H1 (cell line): Measurements from ENCODE around the gene ATE1. TPM values are rescaled to one million over a fixed set of nuclear protein-coding genes. Genes with fewer than 3 reads are reported as not detected.
"Not testable (repeated sequence)": the region's sequence is repeated elsewhere in the genome, so short reads cannot be mapped to it uniquely, and the experiment has no call there.

ENCODE experiments used
- CTCF ChIA-PET: fragments of 300-600 bp; sonication (Branson Sonifier 250); formaldehyde crosslinking; loops from one replicate; lab custom pipeline; 2021; ENCODE audit not compliant: partially characterized antibody; lab: Charles Lee
- POLR2A ChIA-PET: fragments of 300-600 bp; sonication (Branson Sonifier 250); formaldehyde crosslinking; loops from one replicate; lab custom pipeline; 2021; ENCODE audit warnings: inconsistent platforms; ENCODE audit not compliant: partially characterized antibody; lab: Charles Lee
- DNase-seq, 2 experiments: peaks; one replicate each; pipeline versions ENCODE4 v3.0.0 to v3.0.0-alpha.2; 2010 to 2022; ENCODE audit warnings: low spot score in 2 of 2, low read depth in 1 of 2, mixed read lengths in 1 of 2
- FAIRE-seq: peaks from 2 replicates; lab custom pipeline; 2011; peaks lifted over from hg19 to GRCh38; lab: Jason Lieb, UNC
- H2AFZ ChIP-seq: 2 replicates; pipeline ENCODE4 v1.8.1; 2012; ENCODE audit warnings: low read length, inconsistent platforms
- H2AK5ac ChIP-seq: 2 replicates; pipeline ENCODE4 v1.6.1; 2013; ENCODE audit warnings: low read depth, low read length
- H2BK120ac ChIP-seq: replicated peaks from 2 replicates; pipeline ENCODE3; 2013; ENCODE audit warnings: low read depth, low read length, inconsistent platforms
- H2BK12ac ChIP-seq: 2 replicates; pipeline ENCODE4 v1.6.1; 2013; ENCODE audit warnings: low read depth, low read length
- H2BK15ac ChIP-seq: 2 replicates; pipeline ENCODE4 v1.6.1; 2013; ENCODE audit warnings: low read length
- H2BK20ac ChIP-seq: 2 replicates; pipeline ENCODE4 v1.6.1; 2013; ENCODE audit warnings: low read length
- H2BK5ac ChIP-seq: 2 replicates; pipeline ENCODE4 v1.6.1; 2013; ENCODE audit warnings: low read depth, low read length
- H3K14ac ChIP-seq: 2 replicates; pipeline ENCODE4 v1.6.1; 2013; ENCODE audit warnings: inconsistent platforms; ENCODE audit not compliant: insufficient read length
- H3K18ac ChIP-seq: 2 replicates; pipeline ENCODE4 v1.6.1; 2013; ENCODE audit warnings: low read length; ENCODE audit errors: extremely low read depth
- H3K23ac ChIP-seq: 2 replicates; pipeline ENCODE4 v1.6.1; 2013; ENCODE audit warnings: inconsistent platforms; ENCODE audit not compliant: insufficient read length
- H3K23me2 ChIP-seq: 2 replicates; pipeline ENCODE4 v1.6.1; 2013; ENCODE audit warnings: low read depth, low read length
- H3K27ac ChIP-seq: 2 replicates; pipeline ENCODE4 v1.6.1; 2011; ENCODE audit warnings: low read depth, low read length, inconsistent platforms
- H3K27me3 ChIP-seq, 4 experiments: replicated peaks in 1 of 4; 1 replicate in 1 of 4; 2 replicates in 3 of 4; pipeline versions ENCODE4 v1.6.1 to v1.8.1; 2011 to 2013; ENCODE audit warnings: low read length in 3 of 4, mild to moderate bottlenecking in 3 of 4, inconsistent platforms in 2 of 4, mixed read lengths in 2 of 4, moderate library complexity in 1 of 4; ENCODE audit not compliant: control insufficient read depth in 3 of 4, insufficient read depth in 3 of 4; ENCODE audit errors: extremely low read depth in 1 of 4
- H3K36me3 ChIP-seq, 4 experiments: 2 replicates each; pipeline versions ENCODE4 v1.6.1 to v1.8.1; 2011 to 2013; ENCODE audit warnings: mild to moderate bottlenecking in 4 of 4, low read length in 3 of 4, moderate library complexity in 2 of 4, control low read depth in 1 of 4, inconsistent platforms in 1 of 4; ENCODE audit not compliant: insufficient read depth in 4 of 4, control insufficient read depth in 2 of 4
- H3K4ac ChIP-seq: replicated peaks from 2 replicates; pipeline ENCODE3; 2013; ENCODE audit warnings: low read length, low read depth, mixed read lengths, inconsistent platforms; ENCODE audit not compliant: insufficient read length
- H3K4me1 ChIP-seq, 4 experiments: replicated peaks in 1 of 4; 1 replicate in 1 of 4; 2 replicates in 3 of 4; pipeline versions ENCODE4 v1.6.1 to v1.8.1; 2011 to 2013; ENCODE audit warnings: low read length in 3 of 4, inconsistent platforms in 2 of 4, mixed read lengths in 1 of 4; ENCODE audit not compliant: insufficient read depth in 4 of 4, control insufficient read depth in 3 of 4
- H3K4me2 ChIP-seq, 2 experiments: 2 replicates each; pipeline versions ENCODE4 v1.6.1 to v1.8.1; 2011 to 2013; ENCODE audit warnings: low read depth in 2 of 2, low read length in 2 of 2, control low read depth in 1 of 2, inconsistent platforms in 1 of 2, mild to moderate bottlenecking in 1 of 2; ENCODE audit not compliant: insufficient read depth in 1 of 2
- H3K4me3 ChIP-seq, 4 experiments: fragments of 200-600, 300-600 bp in 1 of 4; sonication (generic), shearing (Covaris generic), sonication (Bioruptor Twin) in 1 of 4; 2 replicates each; pipeline versions ENCODE4 v1.5.1 to v1.8.1; 2011 to 2016; ENCODE audit warnings: low read length in 4 of 4, low read depth in 3 of 4, control low read depth in 2 of 4, inconsistent platforms in 2 of 4, mild to moderate bottlenecking in 2 of 4, mixed read lengths in 1 of 4, moderate library complexity in 1 of 4; ENCODE audit not compliant: insufficient read depth in 2 of 4; ENCODE audit errors: extremely low read depth in 1 of 4
- H3K56ac ChIP-seq: replicated peaks from 2 replicates; pipeline ENCODE3; 2013; ENCODE audit warnings: low read depth, mild to moderate bottlenecking, mixed read lengths, low read length, inconsistent platforms; ENCODE audit not compliant: insufficient read length
- H3K79me1 ChIP-seq: 2 replicates; pipeline ENCODE4 v1.6.1; 2013; ENCODE audit warnings: low read depth, low read length, control low read depth
- H3K79me2 ChIP-seq, 2 experiments: 2 replicates each; pipeline versions ENCODE4 v1.6.1 to v1.8.1; 2012 to 2013; ENCODE audit warnings: low read length in 2 of 2, mild to moderate bottlenecking in 2 of 2, inconsistent platforms in 1 of 2; ENCODE audit not compliant: insufficient read depth in 2 of 2, control insufficient read depth in 1 of 2
- H3K9ac ChIP-seq, 4 experiments: replicated peaks in 1 of 4; 1 replicate in 1 of 4; 2 replicates in 3 of 4; pipeline versions ENCODE4 v1.6.1 to v1.8.1; 2011 to 2013; ENCODE audit warnings: low read depth in 3 of 4, low read length in 3 of 4, control low read depth in 2 of 4, mild to moderate bottlenecking in 2 of 4, moderate library complexity in 2 of 4, inconsistent platforms in 1 of 4; ENCODE audit errors: extremely low read depth in 1 of 4
- H3K9me3 ChIP-seq, 2 experiments: 2 replicates each; pipeline versions ENCODE4 v1.6.1 to v1.8.1; 2012 to 2013; ENCODE audit warnings: mild to moderate bottlenecking in 2 of 2, moderate library complexity in 2 of 2, control low read depth in 1 of 2, inconsistent platforms in 1 of 2, low read depth in 1 of 2, low read length in 1 of 2, mixed read lengths in 1 of 2; ENCODE audit not compliant: insufficient read depth in 2 of 2
- H4K20me1 ChIP-seq, 2 experiments: replicated peaks in 1 of 2; 2 replicates each; pipeline versions ENCODE3 to v1.8.1; 2011 to 2013; ENCODE audit warnings: inconsistent platforms in 2 of 2, low read length in 2 of 2, mild to moderate bottlenecking in 1 of 2; ENCODE audit not compliant: insufficient read depth in 2 of 2, control insufficient read depth in 1 of 2
- H4K5ac ChIP-seq: 2 replicates; pipeline ENCODE4 v1.6.1; 2013; ENCODE audit warnings: low read length, low read depth, mixed read lengths, inconsistent platforms; ENCODE audit not compliant: insufficient read length
- H4K8ac ChIP-seq: 2 replicates; pipeline ENCODE4 v1.8.0; 2013; ENCODE audit warnings: mild to moderate bottlenecking, moderate library complexity, low read length, inconsistent platforms; ENCODE audit not compliant: insufficient read depth; ENCODE audit errors: extremely low read depth
- H4K91ac ChIP-seq: replicated peaks from 2 replicates; pipeline ENCODE3; 2013; ENCODE audit warnings: low read length, mixed read lengths, inconsistent platforms; ENCODE audit not compliant: insufficient read length
- WGBS, 2 experiments: shearing (Covaris generic) in 1 of 2; methylation state at CpG; one replicate each; pipeline versions ENCODE4 v1.1.6 to v1.1.7; 2013 to 2015; ENCODE audit warnings: low lambda C conversion rate in 2 of 2, mixed read lengths in 2 of 2, inconsistent platforms in 1 of 2, low coverage in 1 of 2, missing lambda C conversion rate in 1 of 2; ENCODE audit not compliant: insufficient replicate concordance in 2 of 2, insufficient coverage in 1 of 2, insufficient read length in 1 of 2; ENCODE audit errors: extremely low coverage in 1 of 2, missing lambda C conversion rate in 1 of 2; 5-methylcytosine and 5-hydroxymethylcytosine counted together
- polyA plus RNA-seq, 7 experiments: library from polyadenylated mRNA; depleted of rRNA in 3 of 7; stranded (reverse) in 5 of 7; unstranded in 2 of 7; fragments of >200 nt in 5 of 7; fragments of 200-250 nt in 2 of 7; gene quantifications; 1 replicate in 5 of 7; 2 replicates in 1 of 7; 4 replicates in 1 of 7; pipeline versions ENCODE4 v1.2.1 to v1.2.3, GENCODE V29; 2011 to 2013; ENCODE audit warnings: missing spikeins in 2 of 7, mixed read lengths in 2 of 7
- total RNA-seq: library from RNA; stranded (reverse); fragmentation: NEBNext Ultra II Directional; extraction: Animal tissue kit (Norgen Biotek cat#: 25700); gene quantifications from 2 replicates; pipeline ENCODE4 v1.2.1, GENCODE V29; 2021

Gene ATE1
- total and polyA plus RNA-seq, 2 of the 8 experiments (the other 6 are each of a cell fraction or from before 2014, with no cell fraction given): 8.8 to 26.9 TPM

GRCh38 chr10:121929585-121930267 is 1.9 kb upstream of the ATE1 start:
- not testable (repeated sequence) for H3K4me2 ChIP-seq, H2BK20ac ChIP-seq, H3K14ac ChIP-seq, H3K4me1 ChIP-seq, H3K79me1 ChIP-seq, H3K27ac ChIP-seq, H3K23me2 ChIP-seq, H3K9me3 ChIP-seq, H3K4ac ChIP-seq, FAIRE-seq, H2BK120ac ChIP-seq, H3K9ac ChIP-seq, H3K23ac ChIP-seq, H2BK5ac ChIP-seq, H3K27me3 ChIP-seq, H3K56ac ChIP-seq, H2AK5ac ChIP-seq, H2BK12ac ChIP-seq, H3K36me3 ChIP-seq, H4K5ac ChIP-seq, H3K18ac ChIP-seq, H4K91ac ChIP-seq, H2AFZ ChIP-seq, H4K20me1 ChIP-seq, H2BK15ac ChIP-seq, H4K8ac ChIP-seq, H3K4me3 ChIP-seq
- peak in 1 of 2 experiments; percentile 33 for DNase-seq
- CTCF ChIA-PET: interaction anchor here (0.6 kb wide), 1 partner anchor 86 kb away, joined by 3 read pairs; no protein-coding TSS in a partner anchor
- H3K79me2 ChIP-seq: peaks cover 0 to 30% of the 10 kb centered on the region in 2 experiments; a peak in 3 of 4 replicates
- POLR2A ChIA-PET: interaction anchor here (1.1 to 2.8 kb wide), 3 partner anchors 19 to 122 kb away, joined by 3 to 18 read pairs (median 17); partner anchors contain the start of gene NSMCE4A
- WGBS, 2 experiments: 91% methylated on average over 10 of the region's 14 CpGs; no CpG with 5 or more reads in 1 of the 2 experiments
